Effector CD4-positive, alpha-beta T cell (primary cell): ENCODE data around the gene SERPINA6.
"Not testable (repeated sequence)": the region's sequence is repeated elsewhere in the genome, so short reads cannot be mapped to it uniquely, and the experiment has no call there.

ENCODE experiments used
- DNase-seq: peaks from one replicate; pipeline ENCODE4 v3.0.0-alpha.2; 2020

SERPINA6 gene

DNA sequence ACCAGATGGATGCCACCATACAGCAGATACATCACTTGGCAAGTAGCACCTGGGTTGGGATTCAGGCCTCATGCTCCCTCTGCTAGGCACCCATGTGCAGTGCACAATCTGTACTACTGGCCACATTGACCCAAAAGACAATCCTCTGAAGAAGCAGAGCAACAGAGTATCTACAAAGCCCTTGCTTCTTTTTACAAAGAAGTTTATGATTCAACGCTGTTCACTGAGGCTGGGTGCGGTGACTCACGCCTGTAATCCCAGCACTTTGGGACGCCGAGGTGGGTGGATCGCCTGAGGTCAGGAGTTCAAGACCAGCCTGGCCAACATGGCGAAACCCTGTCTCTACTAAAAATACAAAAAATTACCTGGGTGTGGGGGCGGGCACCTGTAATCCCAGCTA is 31.1 kb upstream of the SERPINA6 start:
- DNase-seq = not testable (repeated sequence)

DNA sequence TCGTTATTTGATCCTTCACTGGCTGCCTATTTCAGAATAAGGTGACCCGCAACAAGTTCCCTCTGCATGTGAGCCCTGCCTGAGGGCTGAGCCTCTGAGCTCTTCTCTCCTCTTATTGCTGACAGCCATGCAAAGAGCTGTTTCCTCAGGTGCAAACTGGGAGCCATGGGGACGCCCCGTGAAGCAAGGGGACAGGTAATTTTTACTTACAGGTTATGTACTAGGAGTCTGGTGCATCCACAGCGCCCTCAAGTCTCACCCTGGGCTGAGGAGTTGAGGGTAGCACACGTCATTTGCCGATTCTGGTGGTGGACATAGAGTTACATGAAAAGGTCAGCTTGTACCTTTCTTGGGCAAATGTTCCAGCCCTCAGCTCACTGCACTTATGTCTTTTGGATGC is 26.1 kb upstream of the SERPINA6 start:
- no peak for DNase-seq

DNA sequence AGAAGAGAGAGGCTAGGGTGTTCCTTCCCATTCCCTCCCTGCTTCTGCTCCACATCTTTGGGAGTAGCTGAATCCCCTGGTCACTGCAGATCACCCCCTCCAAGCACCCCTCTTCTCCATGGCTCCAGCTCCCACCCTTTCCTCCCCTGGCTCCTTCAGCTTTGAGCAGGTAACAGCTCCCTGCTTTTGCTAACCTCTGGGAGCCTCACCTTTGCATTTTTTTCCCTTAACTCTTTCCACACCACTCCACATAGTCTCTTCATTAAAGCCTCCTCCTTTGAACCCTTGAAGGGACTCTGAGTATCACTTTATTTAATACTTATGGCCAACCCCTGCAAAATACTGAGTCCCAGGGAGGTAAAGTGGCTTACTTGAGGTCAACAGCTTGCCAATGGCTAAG is 25.7 kb upstream of the SERPINA6 start:
- DNase-seq = no peak

DNA sequence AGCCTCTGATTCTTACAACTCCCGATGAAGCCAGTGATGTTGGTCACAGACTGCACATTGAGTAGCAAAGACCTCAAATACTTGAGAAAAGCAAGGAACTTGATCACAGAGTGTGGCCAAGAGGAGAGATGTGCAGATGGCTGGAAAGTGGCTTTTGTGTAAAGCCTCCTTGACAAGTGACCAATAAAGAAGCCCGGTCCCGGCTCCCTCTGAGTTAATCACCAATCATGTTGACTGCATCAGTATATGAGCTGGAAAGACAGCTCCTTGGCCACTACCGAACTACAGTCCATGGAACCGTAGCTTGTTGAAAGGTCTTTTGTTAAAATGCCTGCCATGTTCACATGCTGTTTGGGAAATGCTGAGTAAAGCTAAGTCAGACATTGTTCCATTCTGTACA is 23.7 kb upstream of the SERPINA6 start:
- no peak for DNase-seq

DNA sequence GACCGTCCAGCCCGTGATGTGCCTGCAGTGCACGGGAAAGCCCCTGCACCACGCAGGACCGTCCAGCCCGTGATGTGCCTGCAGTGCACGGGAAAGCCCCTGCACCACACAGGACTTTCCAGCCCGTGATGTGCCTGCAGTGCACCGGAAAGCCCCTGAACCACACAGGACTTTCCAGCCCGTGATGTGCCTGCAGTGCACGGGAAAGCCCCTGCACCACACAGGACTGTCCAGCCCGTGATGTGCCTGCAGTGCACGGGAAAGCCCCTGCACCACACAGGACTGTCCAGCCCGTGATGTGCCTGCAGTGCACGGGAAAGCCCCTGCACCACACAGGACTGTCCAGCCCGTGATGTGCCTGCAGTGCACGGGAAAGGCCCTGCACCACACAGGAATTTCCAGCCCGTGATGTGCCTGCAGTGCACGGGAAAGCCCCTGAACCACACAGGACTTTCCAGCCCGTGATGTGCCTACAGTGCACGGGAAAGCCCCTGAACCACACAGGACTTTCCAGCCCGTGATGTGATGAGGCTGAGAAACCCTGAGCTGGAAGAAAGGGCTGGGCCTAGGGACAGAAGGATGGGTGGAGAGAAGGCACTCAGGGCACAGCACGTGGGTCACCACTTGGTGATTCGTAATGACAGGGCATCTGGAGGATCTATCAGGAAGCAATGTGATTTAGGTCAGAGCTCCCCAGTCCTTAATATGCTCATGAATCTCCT is 23.1 kb upstream of the SERPINA6 start:
- not testable (repeated sequence) for DNase-seq

DNA sequence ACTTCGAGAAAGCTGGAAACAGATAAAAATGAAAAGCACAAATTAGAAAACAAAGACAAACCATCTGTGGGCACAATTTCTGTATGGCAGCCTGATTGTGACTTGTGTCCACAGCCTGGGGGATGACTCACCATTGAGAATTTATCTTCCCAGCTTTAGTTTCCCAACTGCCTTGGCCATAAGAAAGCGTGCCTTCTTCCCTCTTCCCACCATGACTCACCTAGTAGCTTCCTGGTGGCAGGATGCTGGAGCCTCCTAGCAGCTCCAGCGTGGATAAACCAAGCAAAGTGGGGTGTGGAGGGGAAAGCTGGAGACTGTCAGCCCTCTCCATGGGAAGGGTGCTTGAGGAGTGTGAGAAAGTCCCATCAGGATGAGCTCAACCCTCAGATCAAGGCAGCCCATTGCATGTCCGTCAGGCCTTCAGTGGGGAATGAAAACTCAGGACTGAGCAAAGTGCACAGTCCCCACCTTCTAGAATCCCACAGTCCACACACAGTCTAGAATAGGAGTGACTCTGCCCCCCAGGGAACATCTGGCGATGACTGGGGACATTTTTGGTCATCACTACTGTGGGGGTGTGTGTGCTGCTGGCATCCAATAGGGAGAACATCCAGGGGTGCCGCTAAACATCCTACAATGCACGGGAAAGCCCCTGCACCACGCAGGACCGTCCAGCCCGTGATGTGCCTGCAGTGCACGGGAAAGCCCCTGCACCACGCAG is 22.4 kb upstream of the SERPINA6 start:
- DNase-seq = no peak

DNA sequence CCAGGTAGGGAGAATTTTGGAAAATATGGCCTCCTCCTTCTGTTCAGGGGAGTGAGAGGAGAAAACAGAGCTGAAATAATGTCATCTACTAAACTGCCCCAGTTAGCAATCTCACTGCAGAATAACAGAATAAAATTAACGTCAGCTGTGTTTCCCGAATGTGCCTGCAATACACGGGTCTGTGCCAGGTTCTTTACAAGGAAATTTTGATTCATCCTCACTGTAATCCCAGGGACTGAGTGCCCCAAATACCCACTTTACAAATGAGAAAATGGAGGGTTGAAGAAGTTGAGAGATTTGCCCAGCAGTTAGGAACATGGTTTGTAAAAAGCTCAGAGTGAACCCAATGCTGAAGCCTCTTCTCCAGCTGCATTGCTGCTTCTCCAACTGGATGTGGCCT is 21.3 kb upstream of the SERPINA6 start:
- DNase-seq = no peak

DNA sequence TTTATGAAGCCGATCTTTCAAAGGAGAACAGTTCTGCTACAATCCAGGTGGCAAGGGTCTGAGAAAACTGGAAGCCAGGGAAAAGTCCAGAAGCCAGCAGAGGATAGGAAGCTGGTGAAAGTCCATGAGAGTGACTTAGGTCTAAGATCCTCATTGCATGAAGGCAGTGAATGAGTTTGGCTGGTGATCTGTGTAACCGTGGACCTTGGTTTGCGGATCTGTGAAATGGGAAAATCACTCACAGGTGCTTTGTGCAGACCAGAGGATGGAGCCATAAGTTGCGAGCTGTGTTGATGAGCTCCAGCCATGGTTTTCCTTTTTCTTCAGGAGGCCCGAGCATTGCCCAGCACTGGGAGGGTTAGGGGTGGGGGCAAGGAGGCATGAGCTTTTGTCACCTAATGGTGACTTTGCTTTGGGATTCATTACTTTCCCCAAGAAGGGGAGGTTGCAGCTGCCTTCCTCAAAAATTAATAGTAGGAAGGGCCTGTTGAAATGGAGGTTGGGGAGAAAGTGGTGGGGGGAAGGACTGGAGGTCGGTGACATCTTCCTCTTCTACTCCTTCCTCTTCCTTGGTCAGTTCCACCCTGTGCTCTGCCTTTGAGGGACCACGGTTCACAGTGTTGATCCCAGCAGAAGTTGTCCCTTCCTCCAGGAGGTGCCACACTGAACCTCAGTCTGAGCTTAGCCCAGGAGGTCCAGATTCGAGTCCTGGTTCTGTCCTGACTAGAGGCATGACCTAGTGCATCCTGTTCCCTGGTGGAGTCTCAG is 20.3 kb upstream of the SERPINA6 start:
- no peak for DNase-seq

DNA sequence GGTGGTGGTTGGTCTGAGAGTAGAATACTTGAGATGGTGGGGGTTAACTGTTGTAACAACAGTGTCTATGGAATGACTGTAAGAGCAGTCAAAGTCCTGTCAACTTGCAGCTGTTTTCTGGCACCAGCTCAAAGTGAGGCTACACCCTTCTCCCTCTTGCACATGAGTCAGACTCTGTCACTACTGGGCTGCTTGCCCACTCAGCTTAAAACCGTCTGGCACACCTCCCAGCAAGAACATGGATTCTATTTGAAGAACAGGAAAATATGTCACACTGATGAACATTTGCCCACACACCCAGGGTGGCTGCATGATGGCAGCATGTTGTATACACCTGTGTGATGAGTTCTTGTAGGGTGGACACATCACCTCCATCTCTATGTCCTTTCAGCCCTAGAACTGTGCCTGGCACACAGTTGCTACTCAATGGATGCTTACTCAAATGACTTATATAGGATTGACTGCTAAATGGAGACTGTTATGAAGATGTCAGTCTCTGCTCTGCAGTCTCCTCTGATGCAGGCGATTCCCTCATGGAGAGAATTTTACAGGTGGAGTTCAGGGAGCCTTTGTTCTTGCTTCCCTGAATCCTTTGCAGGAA is 19.3 kb upstream of the SERPINA6 start:
- DNase-seq = no peak

DNA sequence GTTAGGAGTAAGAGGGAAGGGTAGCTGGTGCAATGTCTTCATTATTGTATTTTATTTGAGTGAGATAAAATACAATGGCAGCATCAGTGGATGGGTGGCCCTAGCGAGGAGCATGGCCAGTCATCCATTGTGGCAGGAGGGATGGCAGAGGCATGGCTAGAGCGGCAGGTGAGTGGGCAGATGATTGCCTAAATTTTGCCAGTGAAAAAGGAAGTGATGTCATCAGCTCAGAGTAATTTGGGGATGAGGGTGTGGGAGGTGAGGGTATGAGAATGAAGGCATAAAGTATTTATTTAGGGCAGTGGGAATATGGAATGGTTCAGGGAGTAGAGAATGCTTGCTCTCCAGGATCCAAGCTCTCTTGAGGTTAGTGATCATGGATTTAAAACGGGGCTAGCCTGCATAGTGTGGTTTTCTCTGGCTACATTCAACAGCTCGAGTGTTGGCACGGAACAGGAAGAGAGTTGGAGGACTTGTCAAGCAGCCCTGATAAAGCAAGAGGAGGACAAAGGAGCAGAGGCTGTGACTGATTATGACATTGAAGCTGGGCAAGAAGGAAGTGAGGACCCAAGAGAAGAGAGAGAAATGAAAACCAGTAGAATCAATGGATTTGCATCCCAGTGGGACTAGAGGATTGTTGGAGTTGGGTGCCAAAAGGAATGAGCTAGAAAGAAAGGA is 18.7 kb upstream of the SERPINA6 start:
- DNase-seq = no peak

DNA sequence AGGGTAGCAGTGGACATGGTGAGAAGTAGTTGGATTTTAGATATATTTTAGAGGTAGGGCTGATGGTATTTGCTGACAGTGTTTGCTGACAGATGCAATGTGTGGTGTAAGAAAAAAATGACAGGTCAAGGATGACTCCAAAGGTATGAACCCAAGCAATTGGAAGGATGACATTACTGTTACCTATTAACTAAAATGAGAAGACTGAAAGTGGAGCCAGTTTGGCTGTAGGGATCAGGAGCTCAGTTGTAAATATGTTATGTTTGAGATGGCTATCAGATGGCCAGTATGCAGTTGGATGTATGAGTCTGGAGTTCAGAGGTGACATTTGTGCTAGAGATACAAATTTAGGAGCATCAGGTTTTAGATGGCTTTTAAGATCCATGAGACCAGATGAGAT is 17.4 kb upstream of the SERPINA6 start:
- DNase-seq = no peak

DNA sequence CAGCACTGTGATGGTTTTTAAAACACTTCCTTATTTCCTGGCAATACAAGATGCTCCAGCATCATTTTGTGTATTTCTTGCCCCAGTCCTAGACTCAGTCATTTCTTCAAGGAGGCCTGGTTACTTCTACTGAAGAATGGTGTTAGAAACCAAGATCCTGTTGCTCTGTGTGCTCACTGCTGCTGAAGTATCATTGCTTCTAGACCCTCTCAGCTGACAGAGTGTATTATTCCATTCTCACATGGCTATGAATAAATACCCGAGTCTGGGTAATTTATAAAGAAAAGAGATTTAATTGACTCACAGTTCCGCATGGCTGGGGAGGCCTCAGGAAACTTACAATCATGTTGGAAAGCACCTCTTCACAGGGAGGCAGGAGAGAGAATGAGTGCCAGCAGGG is 14.9 kb upstream of the SERPINA6 start:
- DNase-seq = no peak

DNA sequence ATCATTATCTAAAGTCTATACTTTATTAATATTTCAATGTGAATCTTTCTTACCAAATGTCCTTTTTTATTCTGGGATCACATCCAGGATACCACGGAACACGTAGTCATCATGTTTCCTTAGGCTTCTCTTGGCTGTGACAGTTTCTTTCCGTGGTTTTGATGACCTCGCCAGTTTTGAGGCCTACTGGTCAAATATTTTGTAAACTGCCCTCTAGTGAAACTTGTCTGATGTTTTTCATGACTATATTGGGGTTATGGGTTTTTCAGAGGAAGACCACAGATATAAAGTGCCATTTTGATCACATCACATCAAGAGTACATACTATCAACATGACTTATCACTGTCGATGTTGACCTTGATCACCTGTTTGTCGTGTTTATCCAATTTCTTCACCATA is 14.1 kb upstream of the SERPINA6 start:
- no peak for DNase-seq

DNA sequence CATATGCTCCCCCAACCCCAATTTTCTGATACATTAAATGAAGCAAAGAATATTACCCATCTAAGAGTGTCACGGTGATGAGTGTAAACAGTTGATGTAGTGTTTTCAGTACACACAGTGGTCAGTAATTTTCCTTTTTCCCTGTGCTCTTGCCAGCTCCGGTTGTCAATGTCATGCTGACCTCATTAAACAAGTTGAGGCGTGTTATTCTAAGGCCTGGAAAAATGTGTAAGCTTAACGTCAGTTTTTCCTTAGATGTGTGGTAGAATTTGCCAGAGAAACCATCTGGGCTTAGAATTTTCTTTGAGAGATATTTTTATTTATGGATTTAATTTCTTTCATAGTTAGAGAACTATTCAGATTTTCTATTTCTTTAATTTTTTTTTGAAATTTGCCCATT is 11.7 kb upstream of the SERPINA6 start:
- DNase-seq = no peak

DNA sequence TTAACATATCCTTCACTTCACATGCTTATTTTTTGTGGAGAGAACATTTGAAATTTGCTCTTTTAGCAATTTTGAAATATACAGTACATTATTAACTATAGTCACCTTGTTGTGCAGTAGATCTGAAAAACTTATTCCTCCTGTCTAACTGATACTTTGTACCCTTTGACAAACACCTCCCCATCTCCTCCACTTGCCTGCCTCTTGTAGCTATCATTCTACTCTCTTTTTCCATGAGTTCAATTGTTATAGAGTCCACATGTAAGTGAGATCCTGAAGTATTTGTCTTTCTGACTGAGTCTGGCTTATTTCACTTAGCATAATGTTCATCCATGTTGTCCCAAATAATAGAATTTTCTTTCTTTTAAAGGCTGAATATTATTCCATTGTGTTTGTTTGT is 9.5 kb upstream of the SERPINA6 start:
- no peak for DNase-seq

DNA sequence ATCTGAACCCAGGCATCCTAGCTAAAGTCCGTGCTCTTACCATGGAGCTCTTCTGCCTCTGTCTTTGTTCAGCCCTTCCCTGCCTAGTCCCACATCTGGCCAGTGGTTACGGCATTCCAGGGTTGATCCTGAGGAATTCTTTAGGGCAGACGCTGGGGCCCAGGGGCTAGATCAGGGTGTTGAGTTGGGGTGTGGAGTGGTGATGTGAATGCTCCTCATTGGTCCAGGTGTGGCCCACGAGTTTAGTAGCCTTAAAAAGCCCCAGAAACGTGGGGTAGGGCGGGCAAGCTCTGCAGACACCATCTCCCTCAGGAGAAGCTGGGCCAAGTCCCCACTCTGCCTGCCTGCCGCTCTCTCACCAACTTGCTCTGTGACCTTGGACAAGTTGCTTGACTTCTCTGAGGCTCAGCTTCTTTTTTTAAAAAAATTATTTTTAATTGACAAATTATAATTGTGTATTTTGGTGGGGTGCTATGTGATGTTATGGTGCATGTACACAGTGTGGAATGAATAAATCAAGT is 9.0 kb upstream of the SERPINA6 start:
- DNase-seq = no peak

DNA sequence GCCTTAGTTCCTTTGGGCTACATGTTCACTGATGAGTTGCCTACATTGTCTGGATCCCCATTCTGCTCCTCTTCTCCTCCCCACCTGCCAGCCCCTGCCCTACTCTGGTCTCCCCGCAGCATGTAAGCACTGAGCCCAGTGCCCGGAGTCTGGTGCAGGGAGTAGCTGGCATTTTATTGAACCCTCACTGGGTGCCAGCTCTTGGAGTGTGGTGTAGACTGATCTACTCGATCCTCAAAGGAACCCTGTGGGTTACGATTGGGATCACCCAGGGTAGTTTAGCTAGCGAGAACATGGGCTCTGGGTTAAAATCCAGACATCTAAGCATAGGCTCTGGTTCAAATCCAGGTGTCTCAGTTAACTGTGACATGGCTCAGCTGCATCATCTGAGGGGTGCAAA is 8.3 kb upstream of the SERPINA6 start:
- no peak for DNase-seq

DNA sequence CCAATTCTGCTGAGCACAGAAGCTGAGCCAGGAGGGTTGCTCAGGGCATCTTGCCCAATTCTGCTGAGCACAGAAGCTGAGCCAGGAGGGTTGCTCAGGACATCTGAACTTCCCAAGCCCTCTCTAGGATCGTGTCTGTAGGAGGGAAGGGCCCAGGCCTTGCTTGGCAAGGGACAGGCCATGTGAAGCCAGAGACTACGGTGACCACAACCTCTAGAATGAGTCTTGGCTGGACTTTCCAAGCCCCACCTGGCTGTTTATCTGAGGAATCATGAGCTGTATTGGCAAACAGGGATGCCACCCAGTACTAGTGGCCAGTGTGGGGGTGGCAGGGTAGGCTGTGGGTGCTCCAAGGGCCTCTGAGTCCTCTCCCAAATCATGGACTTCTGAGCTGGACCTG is 7.7 kb upstream of the SERPINA6 start:
- no peak for DNase-seq

DNA sequence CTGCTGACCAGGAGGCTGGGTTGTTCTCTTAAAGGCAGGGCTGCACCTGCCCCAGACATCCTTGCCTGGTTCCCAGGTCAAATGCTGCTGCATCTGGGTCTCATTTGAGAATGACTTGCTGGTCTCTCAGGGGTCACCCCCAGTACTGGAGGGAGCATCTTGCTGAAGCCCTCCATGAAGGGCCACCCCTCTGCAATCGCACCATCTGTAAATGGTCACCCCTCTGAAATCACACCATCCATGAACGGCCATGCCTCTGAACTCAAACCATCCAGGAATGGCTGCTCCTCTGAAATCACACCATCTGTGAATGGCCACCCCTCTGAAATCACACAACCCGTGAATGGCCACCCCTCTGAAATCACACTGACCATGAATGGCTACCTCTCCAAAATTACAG is 7.3 kb upstream of the SERPINA6 start:
- DNase-seq = no peak

DNA sequence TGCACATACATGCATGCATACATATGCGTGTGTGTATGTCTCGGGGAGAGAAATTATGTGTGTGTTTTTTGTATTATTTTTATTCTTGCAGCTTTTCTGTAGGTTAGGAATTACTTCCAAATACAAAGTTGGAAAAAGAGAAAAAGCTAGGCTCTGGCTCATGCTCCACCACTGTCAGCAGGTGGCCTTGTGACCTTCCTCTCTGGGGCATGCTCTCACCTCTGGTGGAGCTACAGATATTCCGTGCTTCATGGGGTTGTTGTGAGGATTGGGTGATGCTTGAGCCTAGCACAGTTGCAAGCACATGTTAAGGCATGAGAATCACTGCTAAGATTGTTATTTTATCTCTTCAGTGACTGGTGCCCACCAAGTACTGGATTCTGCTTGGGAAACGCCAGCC is 6.7 kb upstream of the SERPINA6 start:
- no peak for DNase-seq

DNA sequence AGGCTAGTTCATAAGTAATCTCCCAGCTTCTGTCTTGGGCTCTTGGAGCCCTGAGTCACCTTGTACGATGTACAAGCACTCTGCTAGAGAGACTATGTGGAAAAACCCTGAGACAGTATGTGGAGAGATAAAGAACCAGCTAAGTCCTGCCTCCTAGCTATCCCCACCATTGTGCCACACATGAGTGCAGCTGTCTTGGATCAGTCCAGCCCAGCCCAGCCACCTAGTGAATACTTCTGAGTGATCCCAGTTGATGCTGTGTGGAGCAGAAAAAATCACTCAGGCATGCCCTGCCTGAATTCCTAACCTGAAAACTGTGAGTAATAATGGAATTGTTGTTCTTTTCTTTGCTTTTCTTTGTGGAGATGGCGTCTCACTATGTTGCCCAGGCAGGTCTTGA is 5.1 kb upstream of the SERPINA6 start:
- DNase-seq = no peak

DNA sequence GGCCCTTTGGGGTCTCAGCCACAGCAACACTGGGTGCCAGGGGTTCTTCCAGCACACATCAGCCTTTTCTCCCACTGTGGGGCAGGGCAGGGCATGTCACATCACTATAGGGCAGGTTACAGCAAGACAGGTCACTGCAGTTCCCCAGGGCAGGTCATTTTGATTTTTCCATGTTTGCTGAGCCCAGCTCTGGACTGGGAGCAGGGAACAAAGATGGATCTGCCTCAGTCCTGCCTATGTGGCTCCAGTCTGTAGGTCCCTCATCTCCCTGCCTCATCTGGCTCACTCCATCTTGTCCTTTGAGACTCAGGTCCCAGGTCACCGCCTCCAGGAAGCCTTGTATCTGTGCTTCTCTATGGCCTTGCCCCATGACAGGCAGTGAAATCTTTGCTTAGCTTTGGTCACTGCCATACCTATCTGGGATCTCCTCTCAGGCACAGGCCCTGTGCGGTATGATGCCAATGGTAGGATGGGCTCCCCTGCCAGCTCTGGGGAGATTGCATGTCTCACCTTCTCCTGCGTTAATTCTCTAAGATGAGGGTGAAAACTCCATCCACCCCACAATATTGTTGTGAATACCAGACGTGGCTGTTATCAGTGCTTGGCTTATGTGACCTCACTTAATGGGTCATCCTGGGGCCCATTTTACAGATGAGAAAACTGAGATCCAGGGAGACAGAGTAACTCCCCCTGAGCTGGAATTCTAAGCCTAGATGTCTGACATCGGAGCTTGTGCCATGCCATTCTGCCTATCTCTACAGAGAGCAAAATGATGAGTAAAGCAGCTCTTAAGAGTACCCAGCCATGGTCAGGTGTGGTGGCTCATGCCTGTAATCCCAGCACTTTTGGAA is 1.5 kb downstream of the SERPINA6 start:
- DNase-seq = no peak
